Urinary bladder (tissue), 4 donors: Measurements from ENCODE around the gene DIAPH1. TPM values are rescaled to one million over a fixed set of nuclear protein-coding genes. Genes with fewer than 3 reads are reported as not detected.
A peak's percentile ranks its signal among the peaks of the same experiment; 100 is the strongest.

Experiments
- DNase-seq: peaks from one replicate; pipeline ENCODE4 v3.0.0-alpha.2; 2015; ENCODE audit errors: extremely low spot score
- H3K27ac ChIP-seq: one replicate; pipeline ENCODE4 v1.5.1; 2013; ENCODE audit warnings: low read depth, mild to moderate bottlenecking, moderate library complexity
- H3K36me3 ChIP-seq: one replicate; pipeline ENCODE4 v1.6.1; 2013; ENCODE audit warnings: mild to moderate bottlenecking, moderate library complexity; ENCODE audit not compliant: insufficient read depth
- H3K4me1 ChIP-seq: one replicate; pipeline ENCODE4 v1.6.1; 2013; ENCODE audit warnings: mild to moderate bottlenecking, moderate library complexity; ENCODE audit not compliant: insufficient read depth
- H3K4me3 ChIP-seq: one replicate; pipeline ENCODE4 v1.5.1; 2013; ENCODE audit warnings: low read depth, low read length
- WGBS: extraction: QIAGEN DNeasy Blood & Tissue Kit; methylation state at CpG from one replicate; pipeline ENCODE4 v1.1.7; 2013; 5-methylcytosine and 5-hydroxymethylcytosine counted together
- polyA plus RNA-seq: library from polyadenylated mRNA; stranded (reverse); fragments of 200-250 nt; gene quantifications from one replicate; pipeline ENCODE4 v1.2.3, GENCODE V29; 2013
- total RNA-seq: library from RNA; depleted of rRNA; stranded (reverse); fragments of >200 nt; gene quantifications from one replicate; pipeline ENCODE4 v1.2.3, GENCODE V29; 2014
- donor health status: healthy with polysubstance abuse.
- donor health status: healthy.

DIAPH1 gene
- total and polyA plus RNA-seq, 2 donors = 18.1 to 30.3 TPM

DNA sequence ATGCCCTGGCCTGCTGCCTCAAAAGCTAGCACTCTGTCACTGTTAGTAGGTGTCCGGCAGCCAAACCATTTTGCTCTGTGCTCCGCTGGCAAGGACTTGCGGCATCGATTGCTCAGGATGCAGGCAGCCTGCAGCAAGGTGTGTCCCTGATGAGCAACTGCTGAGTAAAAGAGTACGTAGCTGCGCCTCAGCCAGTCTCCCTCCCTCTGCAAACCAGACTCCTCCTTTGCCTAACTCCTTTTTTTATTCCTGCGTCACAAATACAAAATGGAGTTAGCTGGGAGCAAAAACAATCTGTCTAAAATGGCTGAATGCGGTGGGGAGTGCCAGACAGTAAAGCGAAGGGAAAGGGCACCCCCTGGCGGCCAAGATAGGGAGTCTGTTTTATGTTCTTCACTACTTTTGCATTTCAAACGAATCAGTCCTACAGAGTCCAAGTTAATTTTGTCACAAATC, 61.1 kb downstream of the DIAPH1 start:
- Histone ChIP-seq H3K4me1 (no peaks in the 10 kb centered on the region), H3K36me3 (no peaks in the 10 kb centered on the region), H3K4me3 (no peak overlapping the region), H3K27ac (peak overlapping the region; percentile 13)
- WGBS = 24% methylated on average over 11 of the region's 11 CpGs
- peak; percentile 77 for DNase-seq

DNA sequence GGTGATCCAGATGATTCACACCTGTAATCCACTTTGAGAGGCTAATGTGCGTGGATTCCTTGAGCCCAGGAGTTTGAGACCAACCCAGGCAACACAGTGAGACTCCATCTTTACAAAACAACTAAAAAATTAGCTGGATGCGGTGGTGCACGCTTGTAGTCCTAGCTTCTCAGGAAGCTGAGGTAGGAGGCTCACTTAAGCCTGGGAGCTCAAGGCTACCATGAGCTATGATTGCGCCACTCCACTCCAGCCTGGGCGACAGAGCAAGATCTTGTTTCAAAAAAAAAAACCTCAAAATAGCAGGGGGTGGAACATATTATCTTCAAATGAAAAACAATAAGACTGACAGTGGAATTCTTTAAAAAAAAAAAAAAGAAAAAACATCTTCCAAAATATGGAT, 70.9 kb downstream of the DIAPH1 start:
- Histone ChIP-seq H3K4me3 (no peak overlapping the region), H3K4me1 (no peaks in the 10 kb centered on the region), H3K36me3 (no peaks in the 10 kb centered on the region), H3K27ac (no peak overlapping the region)
- whole genome bisulfite sequencing = over 99% methylated on average over 5 of the region's 5 CpGs
- no peak for DNase-seq

DNA sequence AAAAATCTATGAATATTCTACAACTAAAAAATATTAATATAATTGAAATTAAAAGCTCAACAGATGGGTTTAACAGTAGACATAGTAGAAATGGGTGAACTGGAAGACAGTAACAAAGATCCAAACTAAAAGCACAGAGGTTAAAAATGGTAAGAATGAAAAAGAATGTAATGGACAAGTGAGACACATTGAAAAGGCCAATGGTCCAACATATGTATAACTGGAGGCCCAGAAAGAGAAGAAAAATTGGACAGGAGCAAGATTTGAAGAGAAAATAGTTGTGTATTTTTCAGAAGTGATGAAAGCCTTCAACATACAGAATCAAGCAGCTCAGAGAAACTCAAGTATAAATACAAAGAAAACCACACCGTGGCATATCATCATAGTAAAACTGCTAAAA, 71.3 kb downstream of the DIAPH1 start:
- no peak overlapping the region for H3K27ac ChIP-seq
- no peak for DNase-seq
- 98% methylated on average over 1 of the region's 1 CpG for WGBS

DNA sequence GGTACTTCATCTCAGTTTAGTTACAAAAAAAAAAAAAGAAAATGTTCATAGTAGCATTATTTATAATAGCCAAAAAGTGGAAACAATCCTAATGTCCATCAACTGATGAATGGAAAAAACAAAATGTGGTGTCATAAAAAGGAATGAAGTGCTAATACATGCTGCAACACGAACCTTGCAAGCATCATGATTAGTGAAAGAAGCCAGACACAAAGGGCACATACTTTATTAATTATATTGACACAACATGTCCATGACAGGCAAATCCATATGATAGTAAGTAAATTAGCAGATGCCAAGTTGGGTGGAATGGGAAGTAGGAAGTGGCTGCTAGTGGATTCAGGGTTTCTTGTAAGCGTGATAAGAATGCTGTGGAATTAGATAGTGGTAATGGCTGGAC, 75.7 kb downstream of the DIAPH1 start:
- Histone ChIP-seq H3K4me1 (no peaks in the 10 kb centered on the region), H3K4me3 (no peak overlapping the region), H3K27ac (no peak overlapping the region), H3K36me3 (no peaks in the 10 kb centered on the region)
- no peak for DNase-seq
- 70% methylated on average over 2 of the region's 2 CpGs for WGBS

More for the DNA sequence above, 71.3 kb downstream of the DIAPH1 start:
- Histone ChIP-seq H3K36me3 (no peaks in the 10 kb centered on the region), H3K4me1 (no peaks in the 10 kb centered on the region), H3K4me3 (no peak overlapping the region)

DNA sequence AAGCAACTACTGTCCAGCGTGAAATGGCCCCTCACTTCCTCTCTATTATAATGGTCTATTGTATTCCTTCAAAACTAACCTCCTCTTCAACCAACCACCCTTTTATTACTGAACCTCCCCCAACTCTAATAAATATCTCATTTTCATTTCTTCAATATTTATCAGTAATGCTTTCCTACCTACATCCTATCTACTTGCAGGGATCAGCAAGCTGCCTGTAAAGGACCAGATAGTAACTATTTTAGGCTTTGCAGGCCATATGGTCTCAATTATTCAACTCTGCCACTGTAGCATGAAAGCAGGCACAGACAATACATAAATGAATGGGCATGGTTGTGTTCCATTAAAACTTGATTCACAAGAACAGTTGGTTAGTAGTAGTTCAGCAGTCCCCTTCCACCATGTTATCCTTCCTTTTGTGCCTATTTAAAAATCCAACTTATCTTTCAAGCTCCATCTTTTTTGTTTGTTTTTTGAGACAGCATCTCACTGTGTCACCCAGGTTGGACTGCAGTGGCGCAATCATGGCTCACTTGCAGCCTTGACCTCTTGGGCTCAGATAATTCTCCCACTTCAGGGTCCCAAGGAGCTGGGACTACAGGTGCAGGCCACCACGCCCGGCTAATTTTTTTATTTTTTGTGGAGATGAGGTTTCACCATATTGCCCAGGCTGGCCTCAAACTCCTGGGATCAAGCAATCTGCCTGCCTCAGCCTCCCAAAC, 84.1 kb downstream of the DIAPH1 start:
- 96% methylated on average over 4 of the region's 4 CpGs for WGBS
- H3K36me3 ChIP-seq = no peaks in the 10 kb centered on the region
- no peak overlapping the region for H3K27ac ChIP-seq
- H3K4me3 ChIP-seq = no peak overlapping the region
- no peak for DNase-seq
- no peaks in the 10 kb centered on the region for H3K4me1 ChIP-seq

DNA sequence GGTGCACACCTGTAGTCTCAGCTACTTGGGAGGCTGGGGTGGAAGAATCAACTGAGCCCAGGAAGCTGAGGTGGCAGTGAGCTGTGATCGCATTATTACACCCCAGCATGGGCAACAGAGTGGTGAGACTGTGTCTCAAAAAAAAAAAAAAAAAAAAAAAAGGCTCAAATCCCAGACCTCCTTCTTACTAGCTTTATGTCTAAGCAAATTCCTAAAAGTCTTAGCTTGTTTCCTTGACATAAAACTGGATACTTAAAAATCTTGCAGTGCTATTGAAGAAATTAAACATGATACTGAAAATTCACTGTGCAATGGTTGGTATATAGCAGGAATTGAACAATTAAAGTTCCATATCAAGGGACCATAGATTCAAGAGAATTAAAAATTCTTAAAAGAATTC, 84.9 kb downstream of the DIAPH1 start:
- no peak for DNase-seq
- 95% methylated on average over 1 of the region's 1 CpG for WGBS
- H3K4me1 ChIP-seq = no peaks in the 10 kb centered on the region

DNA sequence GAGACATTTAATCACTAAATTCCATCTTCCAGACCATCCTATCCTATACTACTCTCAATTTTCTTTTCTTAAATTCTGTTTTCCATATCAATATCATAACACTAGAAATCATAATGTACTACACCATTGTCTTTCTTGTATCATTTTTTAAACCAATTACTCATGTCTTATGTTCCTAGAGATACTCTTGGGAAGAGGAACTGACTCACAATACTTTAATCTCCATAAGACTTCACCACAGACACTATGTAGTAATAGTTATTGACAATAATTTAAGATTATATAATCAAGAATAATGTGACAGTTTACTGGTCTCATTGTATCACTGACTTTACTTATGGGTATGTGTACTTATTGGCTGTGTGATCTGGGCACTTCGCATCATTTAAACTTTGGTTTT, 86.1 kb downstream of the DIAPH1 start:
- no peak for DNase-seq
- 100% methylated on average over 1 of the region's 1 CpG for WGBS
- Histone ChIP-seq H3K36me3 (no peaks in the 10 kb centered on the region), H3K4me1 (no peaks in the 10 kb centered on the region), H3K27ac (no peak overlapping the region), H3K4me3 (no peak overlapping the region)

More for the DNA sequence above, 84.9 kb downstream of the DIAPH1 start:
- no peak overlapping the region for H3K27ac ChIP-seq
- H3K4me3 ChIP-seq = no peak overlapping the region
- no peaks in the 10 kb centered on the region for H3K36me3 ChIP-seq

DNA sequence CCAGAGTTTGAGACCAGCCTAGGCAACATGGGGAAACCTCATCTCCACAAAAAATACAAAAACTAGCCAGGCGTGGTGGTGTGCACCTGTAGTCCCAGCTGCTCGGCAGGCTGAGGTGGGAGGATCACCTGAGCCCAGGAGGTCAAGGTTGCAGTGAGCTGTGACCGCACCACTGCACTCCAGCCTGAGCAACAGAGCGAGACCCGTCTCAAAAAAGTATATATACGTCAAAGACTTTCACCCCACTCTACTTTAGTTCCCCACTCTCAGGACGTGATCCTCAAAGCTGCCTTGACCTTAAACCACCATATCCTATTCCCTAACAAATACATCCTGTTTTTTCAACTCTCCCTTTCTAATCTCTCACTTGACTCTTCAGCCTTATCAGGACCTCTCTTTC, 88.9 kb downstream of the DIAPH1 start:
- WGBS = 94% methylated on average over 7 of the region's 7 CpGs
- no peaks in the 10 kb centered on the region for H3K36me3 ChIP-seq

DNA sequence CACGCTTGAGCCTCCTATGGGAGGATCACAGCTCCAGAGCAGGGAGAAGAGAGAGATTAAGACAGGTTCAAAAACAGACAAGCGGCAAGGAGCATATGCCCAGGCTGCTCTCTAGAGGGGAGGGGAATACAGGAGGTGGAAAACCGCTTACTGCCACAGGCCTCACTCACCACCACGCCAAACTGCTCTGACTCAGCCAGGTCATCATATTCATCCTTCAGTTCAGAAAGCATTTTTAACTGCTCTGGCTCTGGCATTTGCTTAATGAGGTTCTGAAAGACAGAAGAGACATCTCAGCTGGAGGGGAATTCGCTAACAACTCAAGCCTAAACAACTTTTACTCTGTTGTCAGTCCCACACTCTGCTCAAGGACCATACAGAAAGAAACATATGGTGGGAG, 89.8 kb downstream of the DIAPH1 start:
- Histone ChIP-seq H3K4me3 (no peak overlapping the region), H3K36me3 (no peaks in the 10 kb centered on the region), H3K4me1 (no peaks in the 10 kb centered on the region), H3K27ac (peak overlapping the region; percentile 44)
- no peak for DNase-seq
- WGBS = 37% methylated on average over 5 of the region's 5 CpGs

More for the DNA sequence above, 88.9 kb downstream of the DIAPH1 start:
- H3K27ac ChIP-seq = no peak overlapping the region
- DNase-seq = no peak
- H3K4me1 ChIP-seq = no peaks in the 10 kb centered on the region
- H3K4me3 ChIP-seq = no peak overlapping the region

DNA sequence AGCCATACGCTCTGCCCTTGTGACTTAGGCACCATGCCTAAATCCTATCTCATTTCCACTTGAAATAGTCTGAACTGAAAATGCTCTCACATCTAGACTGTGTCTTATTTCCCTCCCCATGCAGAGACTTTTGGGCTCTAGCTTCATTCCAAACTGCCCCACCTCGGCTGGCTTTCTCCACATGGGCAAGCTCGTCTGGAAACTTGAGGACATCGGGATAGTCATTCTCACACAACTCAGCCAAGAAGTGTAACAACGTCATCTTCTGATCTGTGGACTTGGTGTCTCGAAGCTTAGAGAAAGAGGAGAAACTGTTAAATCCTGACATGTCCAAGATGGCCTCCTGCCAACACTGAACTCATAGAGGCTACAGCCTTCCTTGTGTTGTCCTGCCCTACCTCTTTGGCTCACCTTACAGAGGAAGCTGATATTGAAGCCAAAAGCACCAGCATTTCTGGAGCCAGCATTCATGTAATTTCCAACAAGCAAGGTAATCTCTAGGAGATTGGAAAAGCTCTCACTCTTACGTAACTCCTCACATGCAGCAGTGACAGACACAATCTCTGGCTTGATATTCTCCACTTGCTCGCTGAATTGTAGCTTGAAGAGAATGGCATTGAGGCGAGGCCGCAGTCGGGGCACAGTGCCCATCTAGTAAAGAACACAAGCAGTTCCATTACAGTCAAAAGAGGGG, 90.4 kb downstream of the DIAPH1 start:
- 41% methylated on average over 11 of the region's 11 CpGs for WGBS

DNA sequence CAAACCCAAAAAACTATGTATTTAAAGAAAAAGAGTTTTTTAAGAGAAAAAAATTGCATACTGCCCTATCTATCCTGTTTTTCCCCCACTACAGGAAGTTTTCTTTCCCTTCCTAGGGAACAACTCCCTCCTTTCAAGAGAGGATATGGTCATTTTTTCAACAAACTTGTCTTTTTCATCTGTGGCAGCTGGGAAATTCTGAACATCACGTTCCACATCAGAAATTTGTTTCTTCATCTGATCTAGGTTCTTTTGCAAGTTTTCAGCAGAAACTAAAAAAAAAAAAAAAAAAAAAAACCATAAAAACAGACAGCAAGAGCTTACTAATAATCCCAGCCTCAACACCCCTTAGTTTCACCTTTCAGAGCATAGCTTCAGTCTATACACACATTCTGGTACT, 91.4 kb downstream of the DIAPH1 start:
- Histone ChIP-seq H3K4me3 (no peak overlapping the region), H3K36me3 (no peaks in the 10 kb centered on the region), H3K4me1 (no peaks in the 10 kb centered on the region), H3K27ac (no peak overlapping the region)
- WGBS = 60% methylated on average over 1 of the region's 1 CpG
- no peak for DNase-seq

More for the DNA sequence above, 90.4 kb downstream of the DIAPH1 start:
- Histone ChIP-seq H3K4me3 (no peak overlapping the region), H3K36me3 (no peaks in the 10 kb centered on the region), H3K27ac (peak overlapping the region; percentile 42), H3K4me1 (no peaks in the 10 kb centered on the region)
- DNase-seq = no peak

DNA sequence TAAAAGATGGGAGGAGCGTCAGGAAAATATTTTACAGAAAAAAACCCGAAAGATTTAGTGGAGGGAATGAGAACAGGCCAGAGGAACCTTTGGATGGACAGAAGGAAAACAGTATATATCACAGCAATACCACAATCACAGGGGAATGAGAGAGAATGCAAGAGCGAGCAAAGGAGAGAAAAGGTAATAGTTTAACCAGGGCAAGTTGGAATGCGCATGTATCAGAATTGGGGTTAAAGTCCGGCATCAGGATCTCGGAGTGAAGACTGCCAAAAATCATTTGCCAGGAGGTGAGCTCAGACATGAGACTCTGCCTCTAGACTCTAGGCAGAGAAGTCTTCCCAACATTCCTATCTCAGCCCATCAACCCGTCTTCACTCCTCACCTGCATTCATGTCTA, 93.1 kb downstream of the DIAPH1 start:
- Histone ChIP-seq H3K4me3 (no peak overlapping the region), H3K4me1 (peaks cover 3% of the 10 kb centered on the region), H3K27ac (no peak overlapping the region), H3K36me3 (no peaks in the 10 kb centered on the region)
- no peak for DNase-seq
- 66% methylated on average over 7 of the region's 7 CpGs for WGBS

DNA sequence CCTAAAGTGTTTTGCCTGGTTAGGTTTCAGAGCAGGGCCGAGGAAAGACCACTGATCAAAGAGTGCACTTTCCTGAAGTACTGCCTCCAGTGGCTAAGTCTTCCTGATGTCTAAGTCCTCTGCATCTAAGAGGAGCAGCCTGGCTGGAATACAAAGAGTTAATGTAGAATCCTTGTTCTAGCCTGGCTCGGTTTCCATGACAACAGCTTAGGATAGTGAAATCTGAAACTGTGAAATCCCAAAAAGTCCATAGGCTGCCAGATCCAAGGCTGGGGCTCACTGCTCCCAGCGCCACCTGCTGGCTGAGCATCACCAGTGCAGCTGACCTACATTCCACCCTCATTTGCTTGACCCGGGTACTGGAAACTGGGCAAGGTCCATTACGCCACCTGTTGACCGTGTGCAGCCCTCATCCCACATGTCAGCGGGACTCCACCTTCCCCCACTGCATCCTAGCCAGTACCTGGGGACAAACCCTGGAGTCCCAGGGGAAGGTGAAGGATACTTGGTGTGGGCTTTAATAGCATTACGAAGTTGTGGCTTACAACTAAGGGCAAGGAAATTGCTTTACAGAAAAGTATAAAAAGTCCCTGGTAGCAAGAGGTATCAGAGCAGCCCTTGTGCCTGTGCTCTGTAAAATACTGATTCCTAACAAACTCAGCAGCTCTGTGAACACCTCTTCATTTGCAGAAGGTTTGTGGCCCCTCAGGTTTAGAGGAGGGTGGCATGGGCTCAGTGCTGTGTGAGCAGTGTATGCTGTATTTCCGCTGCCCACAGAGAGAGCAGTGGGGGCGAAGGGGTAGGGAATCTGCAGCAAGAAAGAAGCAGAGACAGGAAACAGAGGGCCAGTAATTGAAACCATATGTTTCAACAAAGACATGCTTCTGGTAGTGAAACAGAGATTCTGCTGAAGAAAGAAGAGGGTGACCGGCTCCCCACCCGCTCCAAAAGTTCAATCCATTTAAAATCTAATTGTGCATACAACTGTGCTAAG, 93.9 kb downstream of the DIAPH1 start:
- Histone ChIP-seq H3K36me3 (no peaks in the 10 kb centered on the region), H3K4me1 (peaks cover 3% of the 10 kb centered on the region), H3K4me3 (no peak overlapping the region), H3K27ac (no peak overlapping the region)
- 27% methylated on average over 12 of the region's 12 CpGs for WGBS
- peak; percentile 94 for DNase-seq
